Glomerular endothelial cell (primary cell): ENCODE results near the gene ARID4A. TPM values are rescaled to one million over a fixed set of nuclear protein-coding genes. Genes with fewer than 3 reads are reported as not detected.
"Not testable (repeated sequence)": the region's sequence is repeated elsewhere in the genome, so short reads cannot be mapped to it uniquely, and the experiment has no call there.

Source experiments
- DNase-seq: peaks from one replicate; pipeline ENCODE4 v3.0.0-alpha.2; 2011; ENCODE audit warnings: low read depth, low spot score; ENCODE audit errors: extremely low read depth
- total RNA-seq: library from RNA; depleted of rRNA; stranded (reverse); fragments of >200 nt; gene quantifications from 2 replicates; pipeline ENCODE4 v1.2.3, GENCODE V29; 2015

The ARID4A gene
- total RNA-seq, 1 donor from 2014 or later = 16.0 TPM

DNA sequence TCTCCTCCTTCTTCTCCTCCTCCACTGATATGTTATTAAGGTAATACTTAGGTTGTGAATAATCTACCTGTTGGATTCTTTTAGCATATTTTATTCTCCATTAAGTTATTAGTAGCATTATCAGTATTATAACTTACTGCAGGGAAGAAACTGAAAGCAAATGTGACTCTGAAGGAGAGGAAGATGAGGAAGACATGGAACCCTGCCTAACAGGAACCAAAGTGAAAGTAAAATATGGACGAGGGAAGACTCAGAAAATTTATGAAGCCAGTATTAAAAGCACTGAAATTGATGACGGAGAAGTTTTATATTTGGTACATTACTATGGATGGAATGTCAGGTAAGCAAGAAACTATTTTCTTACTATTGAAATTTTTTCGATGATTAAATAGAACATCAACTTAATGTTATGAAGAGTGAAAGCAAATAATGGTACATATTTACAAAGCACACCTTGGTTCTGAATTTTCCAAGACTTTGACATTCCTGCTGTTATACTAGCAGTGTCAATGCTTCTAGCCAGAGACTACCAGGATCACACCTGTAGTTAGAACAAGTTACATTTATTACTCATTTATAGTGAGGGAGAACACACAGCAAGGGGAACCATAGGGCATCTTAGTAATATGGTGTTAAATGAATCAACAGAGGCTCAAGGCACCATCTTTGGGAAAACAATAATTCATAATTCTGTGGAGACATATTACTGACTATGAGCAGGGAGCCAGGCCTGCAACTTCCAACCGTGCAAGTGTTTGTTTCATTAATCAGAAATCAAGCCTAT, 55.4 kb downstream of the ARID4A start:
- DNase-seq = no peak

DNA sequence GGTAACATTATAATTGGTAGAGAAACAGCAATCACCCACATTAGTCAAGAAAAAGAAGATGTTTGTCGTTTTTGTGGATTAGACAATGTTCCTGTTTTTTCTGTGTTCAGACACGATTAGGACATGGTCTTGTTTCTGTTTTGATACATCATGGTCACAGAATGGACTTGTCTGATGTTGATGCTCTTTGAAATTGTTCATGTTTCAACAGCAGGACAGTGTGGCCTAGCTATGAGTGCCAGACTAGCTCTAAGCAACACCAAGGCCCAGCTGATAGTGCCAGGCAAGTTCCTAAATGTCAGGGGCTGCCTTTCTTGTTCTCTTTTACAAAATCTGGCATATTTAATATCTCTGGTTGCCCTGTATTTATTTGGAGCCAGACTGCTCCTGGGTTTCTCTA, 56.5 kb downstream of the ARID4A start:
- no peak for DNase-seq

DNA sequence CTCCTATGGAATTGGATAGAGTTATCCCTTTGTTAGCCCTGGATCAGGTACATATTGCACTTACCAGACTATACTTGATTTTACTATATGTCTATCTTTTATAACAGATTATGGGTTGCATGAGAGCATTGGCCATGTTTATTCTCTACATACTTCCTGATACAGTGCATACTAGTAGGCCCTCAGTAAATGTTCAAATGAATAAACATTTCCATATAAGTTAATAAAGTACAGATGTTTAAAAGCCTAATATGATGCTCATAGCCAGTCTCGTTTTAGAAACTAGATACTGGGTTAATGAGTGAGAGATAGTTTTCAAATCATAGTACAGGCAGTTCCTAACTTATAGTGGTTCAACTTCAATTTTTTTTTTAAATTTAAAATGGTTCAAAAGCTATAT, 57.9 kb downstream of the ARID4A start:
- DNase-seq = no peak

DNA sequence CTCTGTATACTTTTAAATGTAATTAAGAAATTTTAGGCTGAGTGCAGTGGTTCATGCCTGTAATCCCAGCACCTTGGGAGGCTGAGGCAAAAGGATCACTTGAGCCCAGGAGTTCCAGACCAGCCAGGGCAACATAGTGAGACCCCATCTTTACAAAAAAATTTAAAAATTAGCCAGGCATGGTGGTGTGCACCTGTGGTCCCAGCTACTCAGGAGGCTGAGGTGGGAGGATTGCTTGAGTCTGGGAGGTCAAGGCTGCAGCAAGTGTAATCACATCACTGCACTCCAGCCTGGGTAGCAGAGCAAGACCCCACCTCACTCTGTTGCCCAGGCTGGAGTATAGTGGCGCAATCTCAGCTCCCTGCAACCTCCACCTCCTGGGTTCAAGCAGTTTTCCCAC, 63.9 kb downstream of the ARID4A start:
- not testable (repeated sequence) for DNase-seq

DNA sequence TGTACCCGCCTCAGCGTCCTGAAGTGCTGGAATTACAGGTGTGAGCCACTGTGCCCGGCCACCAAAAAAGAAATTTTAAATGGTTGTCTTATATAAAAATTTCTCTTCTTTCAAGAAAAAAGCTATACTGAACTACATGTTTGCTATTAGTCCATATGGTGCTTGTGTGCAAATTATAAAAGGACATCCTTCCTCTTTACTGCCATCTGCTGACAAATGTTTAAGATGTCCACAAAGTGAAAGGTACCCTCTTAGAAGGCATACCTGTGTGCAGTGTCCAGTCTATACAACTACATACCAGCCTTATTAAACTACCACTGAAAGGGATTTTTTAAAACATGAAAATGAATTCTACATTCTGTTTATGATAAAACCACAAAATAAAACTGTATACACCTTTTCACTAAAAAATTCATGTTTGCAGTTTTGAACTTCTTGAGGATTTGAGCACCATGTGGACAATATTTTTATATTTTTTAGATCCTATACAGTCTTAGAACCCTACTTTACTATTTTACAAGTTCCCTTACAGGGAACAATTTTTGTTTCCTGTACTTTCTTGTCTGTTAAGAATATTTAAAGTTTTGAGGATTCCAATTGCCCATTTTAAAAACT, 64.5 kb downstream of the ARID4A start:
- DNase-seq = no peak

DNA sequence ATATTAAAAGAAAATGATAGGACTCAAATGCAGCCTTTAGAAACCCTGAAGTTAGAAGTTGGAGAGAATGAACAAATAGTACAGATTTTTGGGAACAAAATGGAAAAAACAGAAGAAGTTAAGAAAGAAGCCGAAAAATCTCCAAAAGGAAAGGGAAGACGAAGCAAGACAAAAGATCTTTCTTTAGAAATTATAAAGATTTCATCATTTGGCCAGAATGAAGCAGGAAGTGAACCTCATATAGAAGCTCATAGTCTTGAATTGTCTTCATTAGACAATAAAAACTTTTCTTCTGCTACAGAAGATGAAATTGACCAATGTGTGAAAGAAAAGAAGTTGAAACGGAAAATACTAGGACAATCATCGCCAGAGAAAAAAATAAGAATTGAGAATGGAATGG, 66.0 kb downstream of the ARID4A start:
- no peak for DNase-seq

DNA sequence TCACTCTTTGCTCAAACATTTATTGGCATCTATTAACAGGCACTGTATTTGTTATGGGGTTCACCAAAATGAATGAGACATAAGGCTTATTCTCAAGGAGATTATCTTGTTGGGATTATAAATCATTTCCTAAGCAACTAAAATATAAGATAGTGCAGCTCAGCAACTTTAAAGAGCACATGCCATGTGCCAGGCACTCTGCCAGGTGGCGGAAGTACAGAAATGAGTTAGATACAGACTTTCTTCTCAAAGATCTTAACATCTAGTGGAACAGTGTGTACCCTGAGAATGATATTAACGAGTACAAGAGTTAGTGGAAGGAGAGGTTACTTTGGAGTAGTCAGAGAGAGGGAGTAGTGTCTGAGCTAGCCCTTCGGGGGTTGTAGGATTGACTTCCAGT, 68.9 kb downstream of the ARID4A start:
- no peak for DNase-seq

DNA sequence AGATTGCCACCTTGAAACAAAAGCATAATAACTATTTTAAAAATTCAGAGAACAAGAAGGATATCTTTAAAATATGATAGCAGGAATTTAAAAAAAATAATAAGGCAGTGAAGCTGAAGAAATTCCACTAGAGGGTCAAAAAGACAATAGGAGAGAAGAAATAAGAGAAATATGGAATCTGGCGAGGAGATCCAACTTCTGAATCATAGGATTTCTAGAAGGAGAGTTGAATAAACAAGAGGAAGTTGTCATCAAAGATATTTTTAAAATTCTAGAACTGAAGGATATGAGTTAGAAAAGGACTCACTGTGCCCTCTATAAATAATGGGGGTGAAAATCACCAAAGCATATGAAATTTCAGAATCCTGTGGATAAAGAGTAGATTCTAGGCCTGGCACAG, 70.6 kb downstream of the ARID4A start:
- peak; percentile 10 for DNase-seq

DNA sequence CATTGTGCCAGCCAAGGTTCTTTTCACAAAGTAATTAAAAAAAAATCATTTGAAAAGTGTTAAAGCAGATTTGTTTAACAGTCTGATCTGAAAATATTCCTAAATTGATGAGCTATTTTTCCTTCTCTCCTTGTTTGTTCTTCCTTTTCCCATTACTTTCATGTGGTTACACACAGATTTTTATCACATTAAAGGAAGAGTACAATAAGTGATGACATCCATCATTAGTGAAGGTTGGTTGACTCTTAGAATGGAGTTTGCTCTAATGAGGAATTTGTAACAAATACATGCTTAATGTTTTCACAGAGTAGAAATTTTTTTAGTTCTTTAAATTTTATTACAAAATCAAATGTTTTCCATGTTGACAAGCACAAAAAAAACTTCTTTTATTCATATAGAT, 78.4 kb downstream of the ARID4A start:
- no peak for DNase-seq

DNA sequence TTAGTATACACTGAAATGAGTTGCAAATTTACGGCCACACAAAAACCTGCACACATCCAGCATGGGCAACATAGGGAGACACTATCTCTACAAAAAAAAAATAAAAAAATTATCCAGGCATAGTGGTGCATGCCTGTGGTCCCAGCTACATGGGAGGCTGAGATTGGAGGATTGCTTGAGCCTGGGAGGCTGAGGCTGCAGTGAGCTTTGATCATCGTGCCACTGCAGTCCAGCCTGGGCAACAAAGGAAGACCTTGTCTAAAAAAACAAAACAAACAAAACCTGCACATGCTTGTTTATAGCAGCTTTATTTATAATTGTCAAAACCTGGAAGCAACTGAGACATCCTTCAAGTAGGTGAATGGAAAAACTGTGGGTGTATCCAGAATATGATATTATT, 92.5 kb downstream of the ARID4A start:
- DNase-seq = no peak

DNA sequence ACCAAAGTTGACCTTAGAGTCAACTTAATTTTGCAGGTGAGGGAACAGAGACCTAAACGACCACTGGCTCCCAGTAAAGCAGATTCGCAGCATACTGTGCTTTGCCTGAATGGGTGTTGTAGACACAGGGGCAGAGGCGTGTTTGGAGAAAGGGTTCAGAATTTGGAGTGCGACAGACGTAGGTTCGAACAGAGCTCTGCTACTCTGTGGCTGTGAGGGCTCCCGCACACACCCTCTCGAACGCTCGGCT, 97.1 kb downstream of the ARID4A start:
- no peak for DNase-seq

DNA sequence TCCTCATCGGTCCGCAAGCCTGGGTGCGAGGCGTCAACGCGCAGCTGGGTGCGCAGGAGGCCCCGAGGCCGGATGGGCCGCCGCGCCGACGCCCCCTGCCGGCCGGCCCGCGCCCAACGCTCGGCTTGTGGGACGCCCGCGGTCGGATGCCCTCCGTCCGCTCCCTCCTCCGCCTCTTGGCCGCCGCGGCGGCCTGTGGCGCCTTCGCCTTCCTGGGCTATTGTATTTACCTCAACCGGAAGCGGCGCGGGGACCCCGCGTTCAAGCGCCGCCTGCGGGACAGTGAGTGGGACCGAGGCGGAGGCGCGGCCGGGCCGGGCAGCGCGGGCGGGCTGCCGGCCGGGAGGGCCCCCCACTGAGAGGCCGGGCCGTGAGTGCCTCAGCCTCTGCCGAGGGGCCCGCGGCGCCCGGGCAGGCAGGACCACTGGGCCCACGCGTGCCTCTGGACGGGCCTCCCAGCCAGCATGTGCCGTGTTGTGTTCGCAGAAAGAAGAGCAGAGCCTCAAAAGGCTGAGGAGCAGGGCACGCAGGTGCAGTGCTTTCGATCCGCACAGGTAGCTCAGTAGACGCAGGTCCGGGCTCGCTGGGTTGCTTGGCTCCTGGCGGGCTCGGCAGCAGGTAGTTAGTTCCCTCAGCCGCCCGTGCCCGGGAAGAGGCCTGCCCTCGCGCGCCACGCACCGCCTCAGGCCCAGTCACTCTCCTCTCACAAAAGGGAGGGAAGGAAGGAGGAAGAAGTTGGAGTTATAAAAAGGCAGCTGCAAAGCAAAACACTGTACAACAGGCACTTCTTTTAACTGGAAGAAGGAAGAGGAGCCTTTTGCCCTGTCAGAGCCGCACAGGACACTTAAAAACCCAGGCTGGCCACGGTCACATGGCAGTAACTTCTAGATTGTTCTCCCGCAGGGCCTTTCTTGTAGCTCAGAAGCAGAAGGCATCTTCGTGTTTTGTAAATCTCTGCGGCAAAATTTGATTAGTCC, 97.7 kb downstream of the ARID4A start, which contains the start of gene TOMM20L:
Gene TOMM20L, plus strand, starts transcription at position 119 of the 977 bp plus-strand sequence. Its CDS starts 28 bp downstream, at position 147.
- no peak for DNase-seq

DNA sequence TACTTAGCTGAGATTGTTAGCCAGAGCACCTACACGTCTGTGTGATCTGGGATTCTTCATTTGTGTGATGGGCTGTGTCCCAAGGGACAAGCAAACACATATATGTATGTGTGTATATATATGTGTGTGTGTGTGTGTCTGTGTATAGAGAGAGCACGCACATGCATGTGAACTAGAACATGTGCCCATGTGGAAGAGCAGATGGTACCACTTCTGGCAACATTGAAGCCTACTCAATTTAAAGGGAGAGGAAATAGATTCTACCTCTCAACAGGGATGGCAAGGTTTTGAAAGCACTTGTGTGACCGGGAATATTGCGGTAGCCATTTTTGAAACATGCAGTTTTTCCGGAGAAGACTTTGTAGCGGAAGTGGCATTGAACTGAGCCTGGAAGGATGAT, 98.8 kb downstream of the ARID4A start:
- DNase-seq = no peak

DNA sequence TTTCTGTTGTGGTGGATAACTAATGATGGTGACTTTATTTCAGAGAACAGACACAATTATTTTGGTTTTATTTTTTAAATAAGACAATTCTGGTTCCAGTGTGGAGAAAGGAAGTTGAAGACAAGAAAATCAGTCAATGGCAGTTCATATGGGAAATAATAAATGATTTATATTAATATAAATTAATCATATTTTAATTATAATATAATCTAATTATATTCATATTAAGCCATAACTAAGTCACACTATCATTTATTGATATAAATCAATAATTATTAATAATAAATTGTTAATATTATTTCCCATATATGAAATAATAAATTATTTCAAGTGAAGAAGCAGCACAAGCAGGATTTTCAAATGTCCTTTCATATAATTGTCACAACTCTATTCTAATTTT, 100.1 kb downstream of the ARID4A start:
- no peak for DNase-seq

DNA sequence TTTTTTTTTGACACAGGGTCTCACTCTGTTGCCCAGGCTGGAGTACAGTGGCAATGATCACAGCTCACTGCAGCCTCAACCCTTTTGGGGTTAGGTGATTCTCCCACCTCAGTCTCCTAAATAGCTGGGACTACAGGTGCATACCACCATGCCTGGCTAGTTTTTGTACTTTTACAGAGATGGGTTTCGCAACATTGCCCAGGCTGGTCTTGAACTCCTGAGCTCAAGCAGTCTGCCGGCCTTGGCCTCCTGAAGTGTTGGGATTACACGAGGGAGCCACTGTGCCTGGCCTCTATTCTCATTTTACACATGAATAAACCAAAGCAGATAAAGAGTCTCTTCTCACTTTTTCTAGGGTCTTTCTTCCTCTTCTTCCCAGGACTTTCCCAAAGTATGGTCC, 100.5 kb downstream of the ARID4A start:
- no peak for DNase-seq

DNA sequence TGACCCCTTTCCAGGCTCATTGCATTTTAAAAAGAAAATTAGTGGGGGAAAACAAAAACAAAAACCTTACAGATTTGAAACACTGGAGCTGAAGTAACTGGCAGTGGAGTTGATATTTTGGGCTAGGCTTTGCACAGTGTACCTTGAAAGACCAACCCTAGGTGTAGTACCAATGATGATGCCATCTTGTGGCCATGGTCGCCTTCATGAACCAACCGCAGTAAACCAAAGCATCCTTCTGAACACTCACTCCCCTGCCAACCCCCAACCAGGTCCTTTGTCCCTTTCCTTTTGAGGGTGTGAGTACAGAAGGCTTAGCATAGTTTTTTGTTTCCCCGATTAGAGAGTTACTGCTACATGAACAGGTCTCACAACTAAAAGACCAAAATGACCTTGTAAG, 103.2 kb downstream of the ARID4A start:
- DNase-seq = no peak

DNA sequence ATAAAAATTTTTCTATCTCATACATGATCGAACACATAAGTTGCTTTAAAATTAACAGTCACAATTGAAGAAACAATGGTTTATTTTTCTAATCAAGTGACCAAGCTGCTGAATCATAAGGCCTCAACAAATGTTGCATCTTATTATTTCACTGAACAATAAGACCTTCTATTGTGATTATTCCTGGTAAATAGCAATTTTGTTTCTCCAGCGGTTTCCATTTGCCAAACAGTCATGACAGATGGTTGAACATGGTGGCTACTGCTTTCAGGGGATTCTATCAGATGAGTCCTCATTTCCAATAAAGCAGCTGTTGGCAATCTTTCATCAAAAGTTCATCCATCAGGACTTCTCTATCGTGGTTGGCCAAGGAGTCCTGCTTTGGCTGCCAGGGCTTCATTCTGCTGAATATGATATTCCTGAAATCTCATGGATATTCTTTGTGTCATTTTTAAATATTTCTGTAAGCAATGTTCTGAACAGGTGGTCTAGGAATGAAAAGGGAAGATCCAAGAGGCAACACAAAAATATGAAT, 110.4 kb downstream of the ARID4A start:
- DNase-seq = no peak

DNA sequence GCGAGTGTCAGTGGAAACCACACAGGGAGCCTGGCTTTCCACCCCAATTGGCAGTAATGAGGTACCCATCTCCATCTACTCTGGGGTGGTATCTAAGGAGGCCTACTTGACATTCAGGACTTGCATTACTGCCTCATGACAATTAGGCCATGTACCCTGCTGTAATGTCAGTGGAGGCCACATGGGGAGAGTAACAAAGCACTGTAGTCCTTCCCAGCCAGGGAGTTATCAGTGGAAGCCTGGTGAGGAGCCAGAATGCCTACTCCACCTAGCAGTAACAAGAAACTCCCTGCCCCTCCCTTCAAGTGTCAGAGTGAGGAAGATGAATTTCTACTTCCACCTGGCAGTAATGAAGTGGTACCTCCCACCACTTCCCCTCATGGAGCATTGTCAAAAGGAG, 116.5 kb downstream of the ARID4A start:
- DNase-seq = no peak

DNA sequence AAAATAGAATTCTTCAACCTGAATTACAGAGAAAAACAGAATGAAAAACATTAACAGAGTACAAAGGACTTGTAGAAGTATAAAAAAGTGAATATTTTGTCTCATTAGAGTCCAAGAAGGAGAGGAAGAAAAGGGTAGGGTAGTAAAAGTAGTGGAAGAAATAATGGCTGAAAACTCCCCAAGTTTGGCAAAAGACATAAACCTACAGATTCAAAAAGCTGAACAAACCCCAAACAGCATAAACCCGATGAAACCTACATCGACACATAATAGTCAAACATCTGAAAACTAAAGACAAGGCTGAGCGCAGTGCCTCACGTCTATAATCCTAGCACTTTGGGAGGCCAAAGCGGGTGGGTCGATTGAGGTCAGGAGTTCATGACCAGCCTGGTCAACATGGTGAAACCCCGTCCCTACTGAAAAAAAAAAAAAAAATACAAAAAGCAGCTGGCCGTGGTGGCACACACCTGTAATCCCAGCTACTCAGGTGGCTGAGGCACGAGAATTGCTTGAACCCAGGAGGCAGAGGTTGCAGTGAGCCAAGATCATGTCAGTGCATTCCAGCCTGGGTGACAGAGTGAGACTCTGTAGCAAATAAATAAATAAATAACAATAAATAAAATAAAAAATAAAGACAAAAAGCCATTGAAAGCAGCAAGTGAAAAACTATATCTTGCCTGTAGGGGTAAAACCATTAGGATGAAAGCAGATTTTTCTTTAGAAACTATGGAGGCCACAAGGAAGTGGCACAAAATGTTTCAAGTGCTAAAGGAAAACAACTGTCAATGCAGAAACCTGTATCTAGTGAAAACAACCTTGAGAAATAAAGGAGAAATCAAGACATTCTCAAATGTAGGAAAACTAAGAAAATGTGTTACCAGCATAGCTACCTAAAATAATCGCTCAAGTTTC, 117.5 kb downstream of the ARID4A start:
- no peak for DNase-seq

DNA sequence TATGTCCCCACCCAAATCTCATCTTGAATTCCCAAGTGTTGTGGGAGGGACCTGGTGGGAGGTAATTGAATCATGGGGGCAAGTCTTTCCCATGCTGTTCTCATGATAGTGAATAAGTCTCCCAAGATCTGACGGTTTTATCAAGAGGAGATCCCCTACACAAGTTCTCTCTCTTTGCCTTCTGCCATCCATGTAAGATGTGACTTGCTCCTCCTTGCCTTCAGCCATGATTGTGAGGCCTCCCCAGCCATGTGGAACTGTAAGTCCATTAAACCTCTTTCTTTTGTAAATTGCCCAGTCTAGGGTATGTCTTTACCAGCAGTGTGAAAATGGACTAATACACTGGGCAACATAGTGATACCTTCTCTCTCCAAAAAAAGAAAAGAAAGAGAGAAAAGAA, 118.6 kb downstream of the ARID4A start:
- DNase-seq = not testable (repeated sequence)
